Endothelial cell of umbilical vein (primary cell): ENCODE data around the gene LGR4. TPM values are rescaled to one million over a fixed set of nuclear protein-coding genes. Genes with fewer than 3 reads are reported as not detected.

Source experiments
- BruUV-seq: library from RNA; stranded (reverse); fragments of 400-500 nt; replicated peaks from 2 replicates; lab custom pipeline; 2021; lab: Mats Ljungman, UMichigan
- CTCF ChIA-PET: fragments of 300-600, 350-600 bp; sonication (Branson Sonifier 250); formaldehyde crosslinking; loops from one replicate; lab custom pipeline; 2021; ENCODE audit warnings: antibody characterized with exemption, inconsistent platforms; lab: Charles Lee
- POLR2A ChIA-PET: fragments of 300-600, 350-600 bp; sonication (Branson Sonifier 250); formaldehyde crosslinking; loops from one replicate; lab custom pipeline; 2021; ENCODE audit warnings: antibody characterized with exemption, inconsistent platforms; lab: Charles Lee
- DNase-seq: peaks from one replicate; pipeline ENCODE4 v3.0.0-alpha.2; 2011; ENCODE audit warnings: low read depth, low spot score
- FAIRE-seq: peaks from 2 replicates; lab custom pipeline; 2011; peaks lifted over from hg19 to GRCh38; lab: Jason Lieb, UNC
- H2AFZ ChIP-seq: 2 replicates; pipeline ENCODE4 v1.6.0; 2012; ENCODE audit warnings: low read depth, low read length, control low read depth, inconsistent platforms
- H3K27ac ChIP-seq: 2 replicates; pipeline ENCODE4 v1.5.1; 2011; ENCODE audit warnings: low read depth, mild to moderate bottlenecking, control low read depth, low read length, moderate library complexity; ENCODE audit not compliant: insufficient read depth
- H3K27me3 ChIP-seq, 2 experiments: 2 replicates each; pipeline versions ENCODE4 v1.6.0 to v1.6.1; 2011; ENCODE audit warnings: low read length in 2 of 2, mixed read lengths in 1 of 2; ENCODE audit not compliant: control insufficient read depth in 2 of 2, insufficient read depth in 2 of 2
- H3K36me3 ChIP-seq, 2 experiments: 2 replicates in 1 of 2; 3 replicates in 1 of 2; pipeline ENCODE4 v1.5.1; 2011; ENCODE audit warnings: low read length in 2 of 2, mild to moderate bottlenecking in 1 of 2, moderate library complexity in 1 of 2; ENCODE audit not compliant: control insufficient read depth in 2 of 2, insufficient read depth in 2 of 2; ENCODE audit errors: extremely low read depth in 1 of 2
- H3K4me1 ChIP-seq: 3 replicates; pipeline ENCODE4 v1.5.1; 2011; ENCODE audit warnings: mild to moderate bottlenecking, low read length; ENCODE audit not compliant: control insufficient read depth, insufficient read depth; ENCODE audit errors: extremely low read depth
- H3K4me2 ChIP-seq: 2 replicates; pipeline ENCODE4 v1.6.1; 2011; ENCODE audit warnings: low read length, control low read depth, mixed read lengths; ENCODE audit not compliant: insufficient read depth
- H3K4me3 ChIP-seq, 3 experiments: fragments of 200-600 bp in 1 of 3; sonication (generic), shearing (Covaris generic) in 1 of 3; replicated peaks in 1 of 3; 2 replicates each; pipeline ENCODE4 v1.5.1; 2011 to 2016; ENCODE audit warnings: control low read depth in 3 of 3, low read length in 3 of 3, mild to moderate bottlenecking in 2 of 3, inconsistent platforms in 1 of 3, low read depth in 1 of 3, moderate library complexity in 1 of 3; ENCODE audit not compliant: insufficient read depth in 1 of 3
- H3K79me2 ChIP-seq: 2 replicates; pipeline ENCODE4 v1.6.0; 2012; ENCODE audit warnings: low read length, inconsistent platforms; ENCODE audit not compliant: control insufficient read depth, insufficient read depth
- H3K9ac ChIP-seq: replicated peaks from 2 replicates; pipeline ENCODE3; 2011; ENCODE audit warnings: low read length, control low read depth; ENCODE audit not compliant: insufficient read depth; ENCODE audit errors: extremely low read depth
- H3K9me1 ChIP-seq: replicated peaks from 3 replicates; pipeline ENCODE4 v1.6.0; 2011; ENCODE audit warnings: mild to moderate bottlenecking, low read length; ENCODE audit not compliant: control insufficient read depth, insufficient read depth; ENCODE audit errors: extremely low read depth
- H3K9me3 ChIP-seq: replicated peaks from 2 replicates; pipeline ENCODE4 v1.5.1; 2012; ENCODE audit warnings: low read length, inconsistent platforms; ENCODE audit not compliant: control insufficient read depth, insufficient read depth
- H4K20me1 ChIP-seq: replicated peaks from 2 replicates; pipeline ENCODE3; 2011; ENCODE audit warnings: mild to moderate bottlenecking, low read length; ENCODE audit not compliant: control insufficient read depth, insufficient read depth; ENCODE audit errors: extremely low read depth
- CTCF ChIP-seq, 2 donors: IDR thresholded peaks; 1 replicate in 1 of 2; 2 replicates in 1 of 2; pipeline ENCODE4 v1.5.1; 2011; ENCODE audit warnings: low read length in 2 of 2, mild to moderate bottlenecking in 2 of 2, moderate library complexity in 2 of 2, control low read depth in 1 of 2, inconsistent platforms in 1 of 2, low read depth in 1 of 2; ENCODE audit not compliant: insufficient read depth in 1 of 2; ENCODE audit errors: extremely low read depth in 1 of 2
- EZH2 ChIP-seq: IDR thresholded peaks from 2 replicates; pipeline ENCODE4 v1.6.1; 2012; ENCODE audit warnings: borderline replicate concordance, low read depth, mild to moderate bottlenecking, moderate library complexity, low read length, inconsistent platforms; ENCODE audit not compliant: severe bottlenecking
- FOS ChIP-seq: IDR thresholded peaks from 2 replicates; pipeline ENCODE4 v1.6.1; 2011; ENCODE audit warnings: mild to moderate bottlenecking, low read length, moderate library complexity, borderline replicate concordance; ENCODE audit not compliant: insufficient read depth
- GATA2 ChIP-seq: IDR thresholded peaks from 2 replicates; pipeline ENCODE4 v1.7.0; 2011; ENCODE audit warnings: low read depth, mild to moderate bottlenecking, moderate library complexity, mixed read lengths, low read length; ENCODE audit not compliant: insufficient read length, insufficient read depth
- JUN ChIP-seq: IDR thresholded peaks from 2 replicates; pipeline ENCODE4 v1.6.1; 2011; ENCODE audit warnings: borderline replicate concordance, low read depth; ENCODE audit not compliant: insufficient read length, insufficient read depth
- MAX ChIP-seq: IDR thresholded peaks from 2 replicates; pipeline ENCODE4 v1.6.1; 2011; ENCODE audit not compliant: insufficient read depth, insufficient read length
- MYC ChIP-seq: IDR thresholded peaks from one replicate; pipeline ENCODE4 v1.6.1; 2011; ENCODE audit warnings: mild to moderate bottlenecking, low read depth, low read length
- POLR2A ChIP-seq: IDR thresholded peaks from 2 replicates; pipeline ENCODE4 v1.6.1; 2012; ENCODE audit warnings: low read depth, mild to moderate bottlenecking, control low read depth, low read length
- POLR2AphosphoS5 ChIP-seq: IDR thresholded peaks from 2 replicates; pipeline ENCODE4 v1.6.1; 2012; ENCODE audit warnings: low read depth, mild to moderate bottlenecking, control low read depth, low read length, moderate library complexity; ENCODE audit not compliant: insufficient read depth
- dilution Hi-C: fragments of 300-500 bp; cut with MboI; formaldehyde crosslinking; loops from one replicate; pipeline ENCODE4 v1.15.0; 2019; ENCODE audit warnings: low sequenced_read_pairs; ENCODE audit not compliant: extremely low pct_ligation_motif_present
- intact Hi-C: fragments of 100-400 bp; cut with micrococcal nuclease; formaldehyde crosslinking; loops from one replicate; pipeline ENCODE4 v1.10.0; 2022
- polyA plus RNA-seq, 4 experiments: library from polyadenylated mRNA; depleted of rRNA in 3 of 4; stranded (reverse) in 3 of 4; unstranded in 1 of 4; fragments of >200 nt; gene quantifications; 2 replicates each; pipeline versions ENCODE4 v1.2.1 to v1.2.3, GENCODE V29; 2011 to 2012; ENCODE audit warnings: missing spikeins in 1 of 4
- total RNA-seq: library from RNA; stranded (reverse); gene quantifications from 2 replicates; pipeline ENCODE4 v1.2.3, GENCODE V29; 2021

Gene LGR4
- total and polyA plus RNA-seq, 2 donors (not counting 3 experiments of a cell fraction or from before 2014, with no cell fraction given): 1.3 to 3.1 TPM

GRCh38 chr11:27387362-27387761, 85.2 kb downstream of the LGR4 start:
- Histone ChIP-seq H3K79me2 (no peaks in the 10 kb centered on the region), H3K4me3 (no peak overlapping the region), H2AFZ (no peak overlapping the region), H3K4me2 (no peak overlapping the region), H3K9ac (no peak overlapping the region), H4K20me1 (no peaks in the 10 kb centered on the region), H3K27me3 (no peaks in the 10 kb centered on the region), H3K9me3 (no peaks in the 10 kb centered on the region), H3K9me1 (no peaks in the 10 kb centered on the region), H3K36me3 (no peaks in the 10 kb centered on the region), H3K4me1 (peaks cover 6% of the 10 kb centered on the region), H3K27ac (no peak overlapping the region)
- ChIA-PET CTCF (no interaction called here), POLR2A (no interaction called here)
- BruUV-seq: no TSS peak
- FAIRE-seq (no peak), DNase-seq (no peak)
- intact Hi-C loops (no loop called here), dilution Hi-C loops (no loop called here)
- no peak for TF ChIP-seq JUN
- no peak for TF ChIP-seq EZH2
- TF ChIP-seq FOS: no peak
- no peak for TF ChIP-seq POLR2AphosphoS5

- H3K79me2 ChIP-seq: no peaks in the 10 kb centered on the region
- H3K4me3 ChIP-seq: no peak overlapping the region
- H3K9me3 ChIP-seq: no peaks in the 10 kb centered on the region
- ChIA-PET POLR2A (no interaction called here), CTCF (interaction anchor here (1.2 to 1.3 kb wide), 2 partner anchors 12 to 90 kb away, joined by 3 to 4 read pairs; no protein-coding TSS in a partner anchor)
- H3K27me3 ChIP-seq: no peaks in the 10 kb centered on the region
- H3K4me1 ChIP-seq: peaks cover 6% of the 10 kb centered on the region
- TF ChIP-seq MAX: no peak
- TF ChIP-seq POLR2AphosphoS5: no peak
- TF ChIP-seq JUN: no peak
- no peak for TF ChIP-seq MYC
- TF ChIP-seq CTCF (IDR thresholded peaks at IDR 0.05; ENCODE audit: extremely low read depth in 1 of 2, insufficient read depth in 1 of 2, low read depth in 1 of 2, low read length in 2 of 2): no peak
- no peak for TF ChIP-seq GATA2
- no peak for TF ChIP-seq EZH2
- no peak for TF ChIP-seq FOS
- no peak for TF ChIP-seq POLR2A
- no peak overlapping the region for H3K4me2 ChIP-seq
- H4K20me1 ChIP-seq: no peaks in the 10 kb centered on the region
- H3K9ac ChIP-seq: no peak overlapping the region
- no peaks in the 10 kb centered on the region for H3K36me3 ChIP-seq
- DNase-seq (no peak), FAIRE-seq (no peak)
- intact Hi-C loops: no loop called here
- no peak overlapping the region for H3K27ac ChIP-seq
- H3K9me1 ChIP-seq: no peaks in the 10 kb centered on the region
- H2AFZ ChIP-seq: no peak overlapping the region
- BruUV-seq: no TSS peak
- dilution Hi-C loops: no loop called here
Measured at GRCh38 chr11:27386181-27386845, 86.3 kb downstream of the LGR4 start.
